ENCODE data around the gene GRM2.

GRM2 gene

DNA sequence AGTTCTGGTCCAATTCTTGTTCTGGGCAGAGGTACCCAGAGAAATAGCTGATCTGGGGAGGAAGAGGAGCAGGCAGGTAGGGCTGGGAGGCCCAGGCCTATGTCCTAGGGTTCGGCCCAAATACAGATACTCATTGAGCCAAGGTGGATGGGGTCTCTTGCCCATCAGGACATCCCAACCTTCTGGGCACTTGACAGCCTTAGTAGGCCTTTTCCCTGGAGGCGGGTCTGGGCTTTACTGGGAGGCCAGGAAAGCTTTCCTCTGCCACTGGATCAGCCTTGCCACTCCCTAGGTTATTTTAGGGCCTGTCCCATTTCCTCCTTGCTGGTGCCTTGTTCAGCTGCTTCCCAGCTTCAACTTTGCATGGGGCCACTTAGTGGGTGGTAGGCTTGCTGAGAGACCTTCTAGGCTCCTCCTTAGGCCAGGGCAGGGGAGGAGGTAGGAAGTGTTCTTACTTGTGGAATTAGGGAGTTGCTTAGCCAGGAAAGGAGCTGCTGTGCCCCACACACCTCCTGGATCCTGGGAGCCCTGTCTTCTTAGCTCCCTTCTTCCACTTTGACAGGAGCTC, 26.1 kb upstream of the GRM2 start:
- no peak for DNase-seq (ENCODE audit: low read depth)

DNA sequence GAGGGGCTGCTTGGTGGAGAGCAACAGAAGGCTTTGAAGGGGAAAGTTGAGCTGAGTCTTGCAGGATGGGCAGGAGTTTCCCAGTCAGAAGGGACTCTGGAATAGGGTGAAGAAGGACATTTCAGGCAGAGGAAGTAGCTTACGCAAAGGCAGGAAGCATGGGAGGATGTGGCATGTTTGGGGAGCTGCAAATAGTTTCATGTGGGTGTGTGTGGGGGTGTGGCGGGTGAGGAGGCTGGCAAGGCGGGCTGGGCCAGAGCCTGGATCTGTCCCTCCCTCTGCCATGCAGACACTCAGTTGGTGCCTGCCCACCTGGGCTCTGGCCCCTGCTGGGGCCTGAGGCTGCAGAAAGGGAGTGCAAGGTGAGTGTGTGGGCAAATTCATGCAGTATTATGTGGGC, 25.4 kb upstream of the GRM2 start:
- DNase-seq (ENCODE audit: low read depth) = peak; percentile 42

DNA sequence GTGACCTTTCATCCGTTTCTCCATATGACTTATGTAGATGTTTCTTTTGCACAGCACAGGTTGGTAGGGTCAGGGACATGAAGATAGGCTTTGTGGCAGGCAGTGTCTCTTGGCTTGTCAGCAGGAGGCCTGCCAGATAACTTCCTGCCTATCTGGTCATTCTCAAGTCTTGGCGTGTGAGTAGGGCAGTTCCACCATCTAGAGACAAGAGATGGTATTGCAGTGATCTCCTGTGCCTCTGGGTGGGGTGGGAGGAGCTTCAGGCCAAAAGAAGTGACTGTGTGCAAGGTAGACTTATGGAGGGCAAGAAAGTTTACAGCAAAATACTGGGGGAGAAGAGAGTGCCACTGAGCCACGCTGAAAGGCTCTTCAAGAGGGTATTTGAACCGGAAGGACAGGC, 24.8 kb upstream of the GRM2 start:
- peak; percentile 49 for DNase-seq (ENCODE audit: low read depth)

DNA sequence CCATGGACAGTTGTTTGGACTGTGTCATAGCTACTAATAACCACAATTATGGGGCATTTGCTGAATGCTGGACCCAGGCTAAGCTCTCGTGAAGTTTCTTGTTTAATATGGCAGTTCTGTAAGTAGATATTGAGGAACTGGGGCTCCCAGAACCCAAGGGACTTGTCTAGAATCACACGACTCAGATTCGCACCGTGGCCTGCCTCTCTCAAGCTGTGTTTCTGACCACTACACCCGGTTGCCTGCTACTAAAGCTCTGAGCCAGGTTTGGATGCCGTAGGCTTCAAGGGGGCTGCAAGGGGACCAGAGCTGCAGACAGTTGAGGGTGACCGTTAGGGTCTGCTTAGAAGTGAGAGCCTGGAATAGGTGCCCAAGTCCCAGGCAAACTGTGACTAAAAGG, 24.3 kb upstream of the GRM2 start:
- DNase-seq (ENCODE audit: low read depth) = no peak

DNA sequence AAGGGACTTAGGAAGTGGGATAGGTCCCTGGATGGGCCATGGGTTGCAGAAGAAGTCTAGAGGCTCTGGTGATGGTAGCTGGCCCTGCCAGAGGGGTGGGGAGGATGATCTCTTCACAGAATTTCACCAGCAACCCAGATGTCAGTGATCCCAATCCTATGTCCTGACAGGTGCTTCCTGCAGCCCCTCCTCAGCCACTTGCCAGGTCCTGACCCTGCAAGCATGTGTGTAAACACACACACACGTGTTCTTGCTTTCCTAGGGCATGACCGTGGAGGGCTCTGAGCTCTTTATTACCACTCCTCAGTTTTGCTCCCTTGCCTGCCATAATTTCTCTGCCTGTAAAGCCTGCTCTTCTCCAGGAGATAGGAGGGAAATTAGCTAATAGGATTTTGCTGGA, 23.3 kb upstream of the GRM2 start:
- no peak for DNase-seq (ENCODE audit: low read depth)

DNA sequence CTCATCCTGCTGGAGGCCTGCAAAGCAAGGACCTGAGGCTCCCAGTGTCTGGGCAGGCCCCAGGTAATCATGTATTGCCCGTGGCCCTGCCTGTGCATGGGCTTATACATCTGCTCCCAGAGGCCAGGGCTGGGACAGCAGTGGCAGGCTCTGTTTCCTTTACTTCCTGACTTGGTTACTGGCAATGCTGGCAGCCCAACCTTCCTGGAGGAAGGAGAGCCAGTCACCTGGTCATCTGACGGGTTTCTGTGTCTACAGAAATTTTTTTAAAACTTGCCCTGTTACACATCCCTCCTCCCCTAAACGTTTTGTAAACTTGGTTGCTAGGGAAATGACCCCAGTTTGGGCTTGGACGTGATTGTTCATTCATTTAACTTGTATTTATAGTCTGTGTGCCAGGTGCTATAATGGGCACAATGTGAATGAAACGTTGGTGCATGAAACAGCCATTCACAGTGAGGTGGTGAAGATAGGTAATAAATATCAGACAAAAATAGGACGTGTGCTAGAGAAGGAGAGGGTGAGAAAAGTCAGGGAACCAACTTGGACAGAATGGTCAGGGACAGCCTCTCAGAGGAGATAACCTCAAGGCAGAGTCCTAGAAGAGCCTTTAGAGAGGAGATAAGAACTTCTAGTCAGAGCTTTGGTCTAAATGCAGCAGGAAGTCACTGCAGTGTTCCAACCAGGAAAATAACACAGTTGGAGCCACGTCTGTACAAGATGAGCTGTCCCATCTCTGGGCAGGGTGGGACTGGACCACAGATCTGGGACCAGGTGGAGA, 21.7 kb upstream of the GRM2 start:
- DNase-seq (ENCODE audit: low read depth) = no peak

DNA sequence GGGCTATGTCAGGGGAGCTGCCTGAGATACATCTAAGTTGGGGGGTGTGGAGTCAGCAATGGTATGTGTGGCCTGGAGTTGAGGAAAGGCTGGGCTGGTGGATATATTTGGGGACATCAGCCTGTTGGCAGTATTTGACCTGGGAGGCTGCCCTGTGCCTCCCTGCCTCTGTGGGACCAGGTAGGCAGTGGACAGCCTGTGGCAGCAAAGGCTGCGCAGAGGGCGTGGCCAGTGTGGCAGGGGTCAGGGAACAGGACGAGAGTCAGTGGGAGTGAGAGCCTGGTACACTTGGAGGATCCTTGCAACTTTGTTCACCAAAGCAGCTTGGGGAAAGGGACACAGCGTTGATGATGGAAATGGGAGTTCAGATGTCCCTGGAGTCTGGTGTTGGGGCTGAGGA, 20.8 kb upstream of the GRM2 start:
- DNase-seq (ENCODE audit: low read depth) = no peak

DNA sequence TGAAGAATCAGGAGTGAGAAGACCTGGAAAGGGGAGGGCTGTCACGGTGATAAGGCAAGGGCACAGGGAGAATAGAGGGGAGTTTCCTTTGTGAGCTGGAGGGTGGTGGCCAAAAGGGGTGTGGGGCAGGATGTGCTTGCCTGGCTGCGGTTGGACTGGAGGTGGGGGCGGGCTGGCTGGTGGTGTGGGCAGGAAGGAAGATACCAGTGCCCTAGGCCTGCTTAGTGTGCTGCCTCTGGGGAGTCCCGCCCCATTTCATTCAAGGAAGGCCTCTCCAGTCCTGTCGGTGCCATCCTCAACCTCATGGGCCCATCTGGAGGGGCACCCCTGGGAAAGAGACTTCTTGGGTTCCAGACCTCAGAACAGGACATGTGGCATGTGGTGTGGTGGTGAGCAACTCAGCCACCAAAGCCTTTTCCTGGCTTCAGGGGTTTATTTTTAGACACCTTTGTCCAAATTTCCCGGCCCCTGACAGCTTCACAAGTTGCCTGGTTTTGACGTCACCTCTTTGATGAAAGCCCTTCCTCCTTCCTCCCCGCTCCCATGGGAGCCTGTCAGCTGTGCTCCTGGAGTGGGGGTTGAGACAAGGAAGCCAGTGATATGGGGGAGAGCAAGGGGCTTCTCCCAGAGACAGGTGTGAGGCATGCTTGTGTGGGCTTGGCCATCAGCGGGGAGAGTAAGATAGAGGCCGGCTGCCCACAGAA, 20.2 kb upstream of the GRM2 start:
- DNase-seq (ENCODE audit: low read depth) = peak; percentile 78

DNA sequence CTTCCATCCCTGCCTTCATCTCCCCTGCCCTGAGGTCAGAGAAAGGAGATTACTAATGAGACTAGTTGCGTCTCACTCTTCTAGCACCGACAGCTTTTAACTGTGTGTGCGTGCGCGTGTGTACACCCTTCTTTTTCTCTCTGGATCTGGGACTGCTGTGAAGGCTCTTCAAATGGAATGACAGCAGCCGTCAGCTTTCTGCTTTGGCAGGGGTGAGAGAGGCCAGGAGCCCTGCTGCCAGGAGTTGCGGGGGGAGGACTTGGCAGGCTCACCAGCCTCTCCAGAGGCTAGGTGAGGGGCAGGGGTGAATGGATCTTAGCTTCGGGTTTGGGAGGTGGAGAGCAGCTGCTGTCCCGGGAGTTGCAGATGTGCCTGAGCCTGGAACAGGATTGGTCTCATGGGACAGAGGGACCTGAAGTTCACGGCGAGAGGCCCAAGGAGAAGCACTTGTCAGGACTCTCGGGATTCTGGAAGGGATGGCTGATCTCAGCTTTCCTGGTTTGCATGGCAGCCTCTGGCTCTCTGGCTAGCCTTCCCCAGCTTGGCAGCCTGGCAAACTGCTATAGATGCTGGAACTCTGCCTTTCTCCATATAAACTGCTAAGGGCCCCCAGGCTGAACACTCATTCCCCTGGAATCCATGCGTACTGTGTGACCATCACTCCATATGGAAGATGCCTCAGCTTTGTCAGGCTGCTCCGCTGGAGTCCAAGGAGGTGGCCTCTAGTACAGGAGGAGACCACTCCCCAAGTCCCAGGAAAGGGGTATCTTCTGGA, 19.2 kb upstream of the GRM2 start:
- no peak for DNase-seq (ENCODE audit: low read depth)

DNA sequence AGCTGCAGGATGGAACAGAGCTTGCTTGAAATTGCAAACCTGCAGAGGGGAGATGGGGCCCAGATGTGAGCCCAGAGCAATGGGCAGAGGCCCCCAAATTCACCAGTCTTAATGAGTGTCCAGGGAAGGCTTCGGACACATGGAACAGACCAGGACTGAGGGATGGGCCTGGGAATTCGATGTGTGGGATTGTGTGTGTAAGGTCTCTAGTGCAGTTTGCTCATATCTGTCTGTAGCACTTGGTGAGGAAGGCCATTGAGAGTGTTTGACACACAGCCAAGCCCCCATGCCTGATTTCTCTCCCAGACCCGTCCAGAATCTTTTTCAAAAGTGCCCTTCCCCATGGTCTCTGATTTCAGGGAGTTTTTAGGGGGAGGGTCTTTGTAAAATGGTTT, 18.7 kb upstream of the GRM2 start:
- no peak for DNase-seq (ENCODE audit: low read depth)

DNA sequence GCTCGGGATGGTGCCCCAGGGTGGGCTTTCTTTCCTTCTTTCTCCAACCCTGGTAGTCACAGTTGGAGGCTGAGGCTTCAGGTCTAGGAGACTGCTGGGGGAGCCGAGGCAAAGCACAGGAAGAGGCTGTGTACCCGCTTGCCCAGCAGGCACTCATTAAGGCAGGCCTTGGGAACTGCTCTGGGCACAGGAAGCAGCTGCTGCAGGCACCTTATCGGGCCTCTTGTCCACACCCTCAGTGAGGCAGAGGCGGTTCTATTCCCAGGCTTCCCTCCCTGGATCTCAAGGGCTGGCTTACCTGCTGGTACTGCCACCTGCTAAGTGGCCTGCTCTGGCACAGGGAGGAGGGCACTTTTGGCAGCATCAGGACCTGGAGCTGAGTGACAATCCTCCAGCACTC, 15.8 kb upstream of the GRM2 start:
- no peak for DNase-seq (ENCODE audit: low read depth)

DNA sequence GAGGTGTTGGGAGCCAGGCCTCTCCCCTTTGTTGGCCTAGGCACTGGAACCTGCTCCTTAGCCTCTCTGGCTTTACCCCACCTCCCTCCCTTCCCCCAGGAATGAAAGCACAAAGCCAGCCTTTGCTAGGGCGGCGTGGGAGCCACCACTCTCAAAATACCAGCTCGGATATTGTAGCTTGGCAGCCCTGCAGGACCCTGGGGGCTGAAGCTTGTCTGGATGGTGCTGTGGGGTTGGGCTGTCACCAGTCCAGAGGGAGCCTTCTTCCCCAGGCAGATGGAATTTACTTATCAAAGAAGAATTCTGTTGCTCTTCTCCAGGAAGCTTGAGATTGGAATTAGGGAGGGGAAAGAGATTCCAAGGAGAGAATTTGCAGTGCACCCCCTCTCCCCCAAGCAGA, 14.9 kb upstream of the GRM2 start:
- DNase-seq (ENCODE audit: low read depth) = no peak

DNA sequence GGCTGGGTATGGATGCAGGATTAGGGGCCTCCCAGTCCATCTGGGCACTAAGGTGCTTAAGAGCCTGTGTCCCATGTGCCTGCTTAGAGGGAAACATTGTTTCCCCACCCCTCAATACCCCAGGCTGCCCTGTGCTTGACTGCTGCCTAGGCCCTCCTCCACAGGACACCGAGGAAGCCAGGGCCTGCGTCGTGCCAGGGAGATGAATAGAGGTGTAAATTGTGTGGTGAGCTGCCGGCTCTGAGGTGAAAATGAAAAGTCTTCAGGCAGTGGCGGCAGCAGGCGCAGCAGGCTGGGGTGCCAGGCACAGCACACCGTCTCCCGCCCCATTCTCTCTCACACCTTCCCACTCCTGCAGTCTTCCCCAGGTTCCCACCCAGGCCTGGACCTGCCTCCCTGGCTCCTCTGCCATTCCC, 13.9 kb upstream of the GRM2 start:
- no peak for DNase-seq (ENCODE audit: low read depth)

DNA sequence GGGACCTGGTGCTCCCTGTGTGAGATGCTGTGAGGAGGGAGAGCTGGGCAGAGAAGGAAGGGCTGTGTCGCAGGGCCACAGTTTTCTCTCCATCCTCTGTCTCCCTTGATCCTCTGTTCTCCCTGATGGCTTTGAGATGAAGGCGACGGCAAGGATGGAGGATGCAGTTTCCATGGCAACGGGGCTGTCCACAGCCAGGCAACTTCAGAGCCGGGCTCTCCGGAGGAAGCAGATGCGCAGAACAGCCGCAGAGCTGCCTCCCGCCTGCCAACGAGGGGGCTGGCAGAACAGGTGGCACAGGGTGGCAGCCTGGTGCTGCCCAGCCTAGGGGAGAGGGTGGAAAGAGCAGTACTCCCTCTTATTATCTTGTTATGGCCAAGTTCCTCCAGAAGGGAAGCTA, 9.9 kb upstream of the GRM2 start:
- no peak for DNase-seq (ENCODE audit: low read depth)

DNA sequence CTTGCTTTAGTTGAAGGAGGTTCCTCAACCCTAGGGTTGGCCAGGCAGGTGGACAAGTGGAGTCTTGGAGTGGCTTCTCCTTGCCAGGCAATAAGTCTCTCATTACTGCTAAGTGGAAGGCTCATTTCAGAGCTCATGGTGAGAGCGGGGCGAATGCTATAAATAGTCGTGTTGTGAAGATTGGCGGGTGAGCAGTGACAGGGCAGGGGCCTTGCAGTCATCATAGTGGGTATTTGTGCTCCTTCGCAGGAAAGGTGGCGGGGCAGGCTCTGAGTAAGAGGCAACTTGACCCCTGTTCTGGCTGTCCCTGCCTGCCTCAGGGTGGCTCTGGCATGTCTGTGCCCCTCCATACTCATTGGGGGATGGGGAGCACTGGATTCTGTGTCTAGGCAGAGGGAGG, 8.7 kb upstream of the GRM2 start:
- DNase-seq (ENCODE audit: low read depth) = no peak

DNA sequence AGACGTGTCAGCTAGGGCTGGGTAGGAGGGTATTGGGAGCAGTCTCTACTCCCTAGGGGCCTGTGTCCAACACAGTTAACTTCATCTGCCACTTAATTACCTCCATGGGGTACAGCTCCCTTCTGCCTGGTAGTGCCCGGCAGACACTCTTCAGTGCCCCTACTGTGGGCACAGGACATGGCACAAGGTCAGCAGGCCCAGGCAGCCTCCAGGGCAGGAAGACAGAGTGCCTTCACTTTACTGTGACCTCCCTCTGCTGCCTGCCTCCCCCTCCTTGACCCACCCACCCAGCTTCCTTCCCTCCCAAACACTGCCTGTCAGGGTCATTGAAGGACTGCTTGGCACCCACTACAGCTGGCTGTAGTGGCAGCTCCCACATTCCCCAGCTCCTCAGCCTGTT, 6.5 kb upstream of the GRM2 start:
- DNase-seq (ENCODE audit: low read depth) = no peak

DNA sequence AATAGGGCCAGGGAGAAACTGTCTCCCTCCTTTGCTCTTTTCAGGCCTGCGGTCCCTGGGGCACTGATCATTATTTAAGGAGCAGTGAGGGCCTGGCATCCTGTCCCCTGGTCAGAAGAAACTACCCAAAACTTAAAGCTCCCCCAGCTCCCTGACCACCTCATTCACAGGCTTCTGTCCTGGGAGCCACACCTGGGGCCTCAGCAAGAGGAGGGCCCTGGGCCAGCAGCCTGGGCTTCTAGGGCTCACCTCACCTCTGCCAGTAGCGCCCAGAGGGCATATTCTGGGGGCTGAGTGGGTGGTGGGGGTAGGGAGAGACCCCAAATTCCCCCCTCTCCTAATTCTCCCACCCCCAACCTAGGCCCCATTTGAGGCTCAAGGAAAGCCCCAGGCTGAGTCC, 4.7 kb upstream of the GRM2 start:
- DNase-seq (ENCODE audit: low read depth) = no peak

DNA sequence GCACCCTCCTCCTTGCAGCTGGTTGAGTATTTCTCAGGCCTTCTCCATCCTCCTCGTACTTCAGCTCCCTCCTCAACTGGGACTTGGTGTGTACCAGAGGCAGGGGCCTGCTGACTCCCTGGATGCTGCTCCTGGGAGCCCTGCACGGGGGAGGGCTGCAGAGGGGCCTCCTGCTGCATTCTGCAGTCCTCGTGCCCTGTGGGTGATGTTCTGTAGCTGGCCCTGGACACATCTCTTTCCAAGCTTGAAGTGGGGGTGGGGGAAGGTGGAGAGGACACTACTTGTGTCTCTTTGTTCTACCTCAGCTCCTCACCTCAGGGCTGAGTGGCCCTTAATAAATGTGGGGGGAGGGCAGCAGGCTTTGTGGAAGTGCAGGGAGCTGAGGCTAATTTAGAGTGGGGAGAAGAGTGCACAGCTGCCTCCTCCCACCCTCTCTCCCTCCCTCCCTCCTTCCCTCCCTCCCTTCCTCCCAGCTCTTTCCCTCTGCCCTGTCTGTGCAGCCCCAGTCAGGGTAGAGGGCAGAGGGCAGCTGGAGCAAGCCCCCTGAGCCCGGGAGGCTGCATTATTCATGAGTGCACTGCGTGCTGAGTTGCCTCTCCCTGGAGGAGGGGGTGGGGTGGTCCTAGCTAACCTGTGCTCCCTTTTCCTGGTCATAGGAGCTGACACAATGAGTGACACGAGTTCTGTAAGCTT, 3.7 kb upstream of the GRM2 start:
- no peak for DNase-seq (ENCODE audit: low read depth)

DNA sequence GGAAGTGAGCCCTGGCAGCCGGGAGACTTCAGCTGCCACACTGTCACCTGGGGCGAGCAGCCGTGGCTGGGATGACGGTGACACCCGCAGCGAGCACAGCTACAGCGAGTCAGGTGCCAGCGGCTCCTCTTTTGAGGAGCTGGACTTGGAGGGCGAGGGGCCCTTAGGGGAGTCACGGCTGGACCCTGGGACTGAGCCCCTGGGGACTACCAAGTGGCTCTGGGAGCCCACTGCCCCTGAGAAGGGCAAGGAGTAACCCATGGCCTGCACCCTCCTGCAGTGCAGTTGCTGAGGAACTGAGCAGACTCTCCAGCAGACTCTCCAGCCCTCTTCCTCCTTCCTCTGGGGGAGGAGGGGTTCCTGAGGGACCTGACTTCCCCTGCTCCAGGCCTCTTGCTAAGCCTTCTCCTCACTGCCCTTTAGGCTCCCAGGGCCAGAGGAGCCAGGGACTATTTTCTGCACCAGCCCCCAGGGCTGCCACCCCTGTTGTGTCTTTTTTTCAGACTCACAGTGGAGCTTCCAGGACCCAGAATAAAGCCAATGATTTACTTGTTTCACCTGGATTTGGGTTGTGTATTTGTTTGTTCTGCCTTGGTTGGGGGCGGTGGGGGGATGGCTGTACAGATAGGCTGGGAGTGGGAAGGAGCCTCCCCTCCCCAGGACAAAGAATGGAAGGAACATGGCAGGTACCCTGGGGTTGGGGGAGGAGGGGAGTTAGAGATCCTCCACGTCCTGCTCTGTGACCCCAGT, 2.9 kb upstream of the GRM2 start:
- DNase-seq (ENCODE audit: low read depth) = no peak

DNA sequence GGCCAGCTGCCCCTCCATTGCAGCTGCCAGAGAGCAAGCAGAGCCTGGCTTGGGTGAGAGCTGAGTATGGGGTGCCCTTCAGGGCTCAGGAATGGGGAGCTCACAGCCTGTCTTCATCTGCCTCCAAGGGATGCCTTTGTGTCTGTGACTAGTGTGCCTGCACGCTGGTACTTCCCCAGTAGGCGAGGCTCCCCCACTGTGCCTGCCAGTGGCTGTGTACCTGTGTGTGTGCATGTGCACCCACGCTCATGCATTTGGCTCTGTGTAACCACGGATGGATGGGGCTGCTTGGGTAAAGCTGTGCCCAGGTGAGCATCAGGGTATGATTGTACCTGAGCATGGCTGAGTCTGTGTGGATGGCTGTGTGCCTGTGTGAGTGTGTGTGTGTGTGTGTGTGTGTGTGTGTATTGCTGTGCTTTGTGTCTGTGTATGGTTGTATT, 2.3 kb upstream of the GRM2 start:
- no peak for DNase-seq (ENCODE audit: low read depth)

DNA sequence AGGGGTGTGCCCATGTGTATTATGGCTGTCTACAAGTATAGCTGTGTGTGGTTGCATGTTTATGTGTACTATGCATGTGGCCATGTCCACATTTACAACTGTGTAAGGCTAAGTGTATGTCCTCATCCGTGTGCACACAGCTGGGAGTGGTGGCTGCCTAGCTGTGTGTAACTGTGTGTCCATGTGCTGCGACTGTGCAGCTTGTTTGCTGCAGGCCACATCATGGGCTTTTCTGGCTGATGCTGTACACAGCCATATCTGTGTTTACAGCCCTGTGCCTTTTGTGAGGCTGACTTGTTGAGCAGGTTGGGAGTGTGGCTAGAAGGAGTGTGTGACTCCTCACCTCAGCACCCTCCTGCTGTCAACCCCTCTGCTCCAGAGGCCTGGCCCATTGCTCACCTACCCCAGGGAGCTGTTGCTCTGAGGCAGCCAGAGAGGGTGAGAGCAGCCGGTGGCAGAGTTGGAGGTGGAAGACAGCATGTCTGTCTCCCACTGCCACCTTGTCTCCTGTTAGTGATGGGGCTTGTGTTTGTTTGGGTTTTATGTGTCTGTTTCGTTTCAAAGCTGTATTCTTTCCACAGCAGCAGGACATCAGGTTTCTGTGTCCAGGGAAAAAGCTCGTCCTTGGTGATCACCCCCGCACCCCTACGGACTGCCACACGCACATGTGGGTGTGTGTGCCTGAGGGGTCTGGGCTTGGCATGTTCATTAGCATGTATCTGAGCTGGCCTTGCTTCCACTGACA, 1.4 kb upstream of the GRM2 start:
- no peak for DNase-seq (ENCODE audit: low read depth)

Measured in activated T-helper 1 cell treated with Interleukin-2 at 50 U/mL for 16 hours (primary cell).